Neural cell (in vitro differentiated cells): ENCODE data around the gene NACA2. TPM values are rescaled to one million over a fixed set of nuclear protein-coding genes. Genes with fewer than 3 reads are reported as not detected.

ENCODE experiments used
- H2AFZ ChIP-seq: fragments of 200-600, 300-800 bp; sonication (generic), shearing (Covaris generic); 2 replicates; pipeline ENCODE4 v1.6.0; 2014; ENCODE audit warnings: low read depth, mild to moderate bottlenecking, antibody characterized with exemption, low read length, moderate library complexity
- H3F3A ChIP-seq: fragments of 200-600 bp; shearing (Covaris generic); 2 replicates; pipeline ENCODE4 v1.6.1; 2016; ENCODE audit warnings: mild to moderate bottlenecking, moderate library complexity, mixed read lengths, antibody characterized with exemption, low read length; ENCODE audit not compliant: insufficient read depth, poor library complexity, severe bottlenecking
- H3K27ac ChIP-seq: fragments of 200-600, 300-800 bp; sonication (generic), shearing (Covaris generic); 2 replicates; pipeline ENCODE4 v1.5.1; 2014; ENCODE audit warnings: mild to moderate bottlenecking, low read length, moderate library complexity
- H3K27me3 ChIP-seq: fragments of 300-800, 200-600 bp; sonication (generic), shearing (Covaris generic); 2 replicates; pipeline ENCODE4 v1.6.0; 2014; ENCODE audit warnings: mild to moderate bottlenecking, low read depth, low read length, moderate library complexity; ENCODE audit not compliant: insufficient read depth
- H3K36me3 ChIP-seq: fragments of 300-800, 200-600 bp; sonication (generic), shearing (Covaris generic); 2 replicates; pipeline ENCODE4 v1.5.1; 2014; ENCODE audit warnings: mild to moderate bottlenecking, antibody characterized with exemption, low read length, moderate library complexity; ENCODE audit not compliant: insufficient read depth
- H3K4me2 ChIP-seq: fragments of 300-800, 200-600 bp; sonication (generic), shearing (Covaris generic); 2 replicates; pipeline ENCODE4 v1.6.0; 2014; ENCODE audit warnings: mild to moderate bottlenecking, low read length
- H3K4me3 ChIP-seq: fragments of 300-800, 200-600 bp; sonication (generic), shearing (Covaris generic); 2 replicates; pipeline ENCODE4 v1.5.1; 2014; ENCODE audit warnings: mild to moderate bottlenecking, low read length, moderate library complexity
- H3K79me2 ChIP-seq: fragments of 200-600 bp; shearing (Covaris generic); replicated peaks from 2 replicates; pipeline ENCODE4 v1.6.0; 2014; ENCODE audit warnings: mild to moderate bottlenecking, low read length, moderate library complexity; ENCODE audit not compliant: insufficient read depth
- H3K9ac ChIP-seq: fragments of 300-800, 200-600 bp; sonication (generic), shearing (Covaris generic); 2 replicates; pipeline ENCODE4 v1.6.1; 2016; ENCODE audit warnings: mild to moderate bottlenecking, low read length, mixed read lengths
- H3K9me2 ChIP-seq: fragments of 200-600 bp; shearing (Covaris generic); 2 replicates; pipeline ENCODE4 v1.6.1; 2016; ENCODE audit warnings: mild to moderate bottlenecking, low read length, mixed read lengths; ENCODE audit not compliant: insufficient read depth
- H3K9me3 ChIP-seq: fragments of 200-600, 300-800 bp; sonication (generic), shearing (Covaris generic); 2 replicates; pipeline ENCODE4 v1.6.1; 2016; ENCODE audit warnings: mild to moderate bottlenecking, mixed run types, low read length, moderate library complexity, mixed read lengths
- H4K20me1 ChIP-seq: fragments of 200-600 bp; shearing (Covaris generic); 2 replicates; pipeline ENCODE4 v1.6.1; 2016; ENCODE audit warnings: mild to moderate bottlenecking, mixed run types; ENCODE audit not compliant: insufficient read depth
- CTCF ChIP-seq: fragments of 450-650 bp; IDR thresholded peaks from 2 replicates; pipeline ENCODE4 v1.5.1; 2014; ENCODE audit warnings: antibody characterized with exemption, mild to moderate bottlenecking, moderate library complexity; ENCODE audit not compliant: poor library complexity, severe bottlenecking
- EP300 ChIP-seq: fragments of 450-650 bp; conservative IDR thresholded peaks from 2 replicates; pipeline ENCODE4 v1.6.1; 2014; ENCODE audit warnings: antibody characterized with exemption, mild to moderate bottlenecking, moderate library complexity; ENCODE audit not compliant: poor library complexity, severe bottlenecking
- EZH2 ChIP-seq: fragments of 200-600, 300-800 bp; shearing (Covaris generic), sonication (generic); IDR thresholded peaks from 2 replicates; pipeline ENCODE4 v1.6.1; 2014; ENCODE audit warnings: antibody characterized with exemption, low read length, borderline replicate concordance, mild to moderate bottlenecking; ENCODE audit not compliant: insufficient read depth, poor library complexity, severe bottlenecking
- MXI1 ChIP-seq: fragments of 450-650 bp; conservative IDR thresholded peaks from 2 replicates; pipeline ENCODE4 v1.6.1; 2014; ENCODE audit warnings: antibody characterized with exemption, mild to moderate bottlenecking; ENCODE audit not compliant: poor library complexity, severe bottlenecking
- POLR2AphosphoS5 ChIP-seq: IDR thresholded peaks from 2 replicates; pipeline ENCODE4 v1.6.1; 2012
- RAD21 ChIP-seq: fragments of 450-650 bp; conservative IDR thresholded peaks from 2 replicates; pipeline ENCODE4 v1.6.1; 2014; ENCODE audit warnings: antibody characterized with exemption, mild to moderate bottlenecking, moderate library complexity
- SMC3 ChIP-seq: fragments of 450-650 bp; conservative IDR thresholded peaks from 2 replicates; pipeline ENCODE4 v1.6.1; 2014; ENCODE audit warnings: antibody characterized with exemption, mild to moderate bottlenecking, moderate library complexity; ENCODE audit not compliant: poor library complexity
- TAF1 ChIP-seq: IDR thresholded peaks from 2 replicates; pipeline ENCODE4 v1.6.1; 2012; ENCODE audit warnings: low read depth
- polyA plus RNA-seq: library from polyadenylated mRNA; depleted of rRNA; stranded (reverse); fragments of >200 nt; gene quantifications from 2 replicates; pipeline ENCODE4 v1.2.3, GENCODE V29; 2014
- TF ChIP-seq, protein P1 (sequence below): IDR thresholded peaks from 2 replicates; pipeline ENCODE4 v1.6.1; 2012; ENCODE audit warnings: borderline replicate concordance

Gene NACA2
- polyA plus RNA-seq, 1 donor from 2014 or later: not detected

DNA sequence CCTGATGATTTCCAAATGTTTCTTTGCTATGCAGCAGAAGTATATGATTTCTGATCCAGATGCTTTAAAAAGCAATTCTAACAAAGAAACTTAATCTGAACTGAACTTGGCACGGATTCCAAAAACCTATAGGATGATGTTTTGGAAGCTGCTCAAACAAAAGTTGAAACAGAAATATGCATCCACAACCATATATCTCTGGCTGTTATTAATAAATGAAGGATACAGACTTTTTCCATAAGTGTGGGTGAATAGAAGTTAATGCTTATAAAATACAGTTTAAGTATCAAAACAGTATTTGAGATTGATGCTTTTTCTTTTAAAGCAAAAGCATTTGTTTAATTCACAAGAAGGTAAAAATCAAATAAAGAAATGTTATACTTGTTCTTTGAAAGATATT is 27.9 kb upstream of the NACA2 start:
- H3K4me2 ChIP-seq: no peak overlapping the region
- TF ChIP-seq, protein P1, sequence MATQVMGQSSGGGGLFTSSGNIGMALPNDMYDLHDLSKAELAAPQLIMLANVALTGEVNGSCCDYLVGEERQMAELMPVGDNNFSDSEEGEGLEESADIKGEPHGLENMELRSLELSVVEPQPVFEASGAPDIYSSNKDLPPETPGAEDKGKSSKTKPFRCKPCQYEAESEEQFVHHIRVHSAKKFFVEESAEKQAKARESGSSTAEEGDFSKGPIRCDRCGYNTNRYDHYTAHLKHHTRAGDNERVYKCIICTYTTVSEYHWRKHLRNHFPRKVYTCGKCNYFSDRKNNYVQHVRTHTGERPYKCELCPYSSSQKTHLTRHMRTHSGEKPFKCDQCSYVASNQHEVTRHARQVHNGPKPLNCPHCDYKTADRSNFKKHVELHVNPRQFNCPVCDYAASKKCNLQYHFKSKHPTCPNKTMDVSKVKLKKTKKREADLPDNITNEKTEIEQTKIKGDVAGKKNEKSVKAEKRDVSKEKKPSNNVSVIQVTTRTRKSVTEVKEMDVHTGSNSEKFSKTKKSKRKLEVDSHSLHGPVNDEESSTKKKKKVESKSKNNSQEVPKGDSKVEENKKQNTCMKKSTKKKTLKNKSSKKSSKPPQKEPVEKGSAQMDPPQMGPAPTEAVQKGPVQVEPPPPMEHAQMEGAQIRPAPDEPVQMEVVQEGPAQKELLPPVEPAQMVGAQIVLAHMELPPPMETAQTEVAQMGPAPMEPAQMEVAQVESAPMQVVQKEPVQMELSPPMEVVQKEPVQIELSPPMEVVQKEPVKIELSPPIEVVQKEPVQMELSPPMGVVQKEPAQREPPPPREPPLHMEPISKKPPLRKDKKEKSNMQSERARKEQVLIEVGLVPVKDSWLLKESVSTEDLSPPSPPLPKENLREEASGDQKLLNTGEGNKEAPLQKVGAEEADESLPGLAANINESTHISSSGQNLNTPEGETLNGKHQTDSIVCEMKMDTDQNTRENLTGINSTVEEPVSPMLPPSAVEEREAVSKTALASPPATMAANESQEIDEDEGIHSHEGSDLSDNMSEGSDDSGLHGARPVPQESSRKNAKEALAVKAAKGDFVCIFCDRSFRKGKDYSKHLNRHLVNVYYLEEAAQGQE: no peak
- TF ChIP-seq EZH2 (no peak), MXI1 (no peak), CTCF (no peak), EP300 (no peak), SMC3 (no peak), RAD21 (no peak), TAF1 (no peak), POLR2AphosphoS5 (no peak)

DNA sequence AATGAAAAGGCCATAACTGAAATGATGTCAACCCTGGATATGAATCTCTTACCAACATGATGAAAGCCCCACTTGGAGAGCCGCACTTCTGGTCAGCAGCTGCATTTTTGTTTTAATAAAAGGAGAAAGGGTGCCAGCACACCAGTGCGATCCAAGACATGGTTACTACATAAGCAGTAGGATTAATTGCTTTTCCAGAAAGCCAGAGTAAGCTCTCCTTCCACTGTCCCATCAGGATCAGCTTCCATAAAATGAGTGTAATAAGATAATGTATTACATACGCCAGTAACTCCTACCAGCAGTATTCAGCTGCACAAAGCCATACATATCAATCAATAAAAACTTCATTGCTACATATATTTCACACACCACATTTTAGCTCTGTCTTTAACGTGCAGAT is 26.3 kb upstream of the NACA2 start:
- Histone ChIP-seq H4K20me1 (no peaks in the 10 kb centered on the region), H3K36me3 (no peaks in the 10 kb centered on the region), H3K9me2 (no peaks in the 10 kb centered on the region), H3K9ac (no peak overlapping the region), H3K9me3 (no peaks in the 10 kb centered on the region), H2AFZ (no peak overlapping the region), H3K27ac (no peak overlapping the region), H3K27me3 (no peaks in the 10 kb centered on the region), H3K4me3 (no peak overlapping the region), H3K79me2 (no peaks in the 10 kb centered on the region), H3F3A (no peaks in the 10 kb centered on the region), H3K4me2 (no peak overlapping the region)
- TF ChIP-seq EZH2 (no peak), SMC3 (no peak), POLR2AphosphoS5 (no peak), MXI1 (no peak), EP300 (no peak), RAD21 (no peak), TAF1 (no peak), CTCF (no peak)
- TF ChIP-seq, protein P1: no peak

More for the DNA sequence above, 27.9 kb upstream of the NACA2 start:
- Histone ChIP-seq H3K9ac (no peak overlapping the region), H3K9me2 (no peaks in the 10 kb centered on the region), H3K27ac (no peak overlapping the region), H3F3A (no peaks in the 10 kb centered on the region), H3K79me2 (no peaks in the 10 kb centered on the region), H3K4me3 (no peak overlapping the region), H3K27me3 (no peaks in the 10 kb centered on the region), H3K9me3 (no peaks in the 10 kb centered on the region), H3K36me3 (no peaks in the 10 kb centered on the region), H2AFZ (no peak overlapping the region), H4K20me1 (no peaks in the 10 kb centered on the region)
